ENCODE data around the gene CAMK2G. TPM values are rescaled to one million over a fixed set of nuclear protein-coding genes. Genes with fewer than 3 reads are reported as not detected.

The CAMK2G gene
- total RNA-seq, 2 experiments from 2014 or later, result 34.4 to 38.4 TPM

GRCh38 chr10:73867126-73867807 is 7.1 kb downstream of the CAMK2G start:
- POLR2A ChIA-PET, result interaction anchor here (0.9 to 6.6 kb wide), 4 partner anchors 7 to 96 kb away, joined by 3 to 51 read pairs (median 4); partner anchors contain the start of gene CAMK2G
- no peak for TF ChIP-seq CTCF (IDR thresholded peaks at IDR 0.05)
- Histone ChIP-seq H3K4me1 (ENCODE audit: insufficient read depth, low read length) (peaks cover 96% of the 10 kb centered on the region), H3K4me3 (ENCODE audit: low read length) (no peak overlapping the region), H3K36me3 (ENCODE audit: insufficient read depth, low read length) (peaks cover 64% of the 10 kb centered on the region), H3K9me3 (ENCODE audit: control insufficient read depth in 1 of 2, insufficient read depth in 1 of 2, low read length in 2 of 2) (no peaks in the 10 kb centered on the region), H3K27ac (ENCODE audit: low read depth in 1 of 2, low read length in 2 of 2) (peak overlapping the region; percentile 65 to 70), H3K27me3 (ENCODE audit: control insufficient read depth in 1 of 2, insufficient read depth in 2 of 2, low read length in 2 of 2) (no peaks in the 10 kb centered on the region)
- ATAC-seq (ENCODE audit: poor library complexity) (no peak), DNase-seq (no peak)
- Mint-ChIP-seq H3K4me1 (ENCODE audit: low read depth) (peaks cover 100% of the 10 kb centered on the region), H3K27me3 (no peaks in the 10 kb centered on the region), H3K4me3 (no peak overlapping the region), H3K27ac (peak overlapping the region; percentile 94), H3K36me3 (ENCODE audit: low read depth) (peaks cover 69% of the 10 kb centered on the region), H3K9me3 (no peaks in the 10 kb centered on the region)
- intact Hi-C loops (cut with DNase I, micrococcal nuclease), result no loop called here
- CTCF ChIA-PET, result interaction anchor here (1.5 to 3.6 kb wide), 2 partner anchors 12 to 24 kb away, joined by 3 to 22 read pairs; no protein-coding TSS in a partner anchor

GRCh38 chr10:73866621-73867020 is 7.7 kb downstream of the CAMK2G start:
- Mint-ChIP-seq H3K4me3 (peak overlapping the region; percentile 71), H3K27ac (peak overlapping the region; percentile 94), H3K4me1 (ENCODE audit: low read depth) (peaks cover 99% of the 10 kb centered on the region), H3K36me3 (ENCODE audit: low read depth) (peaks cover 66% of the 10 kb centered on the region), H3K27me3 (no peaks in the 10 kb centered on the region), H3K9me3 (no peaks in the 10 kb centered on the region)
- no peaks in the 10 kb centered on the region for H3K27me3 ChIP-seq (ENCODE audit: control insufficient read depth in 1 of 2, insufficient read depth in 2 of 2, low read length in 2 of 2)
- ChIA-PET CTCF (interaction anchor here (1.4 to 3.6 kb wide), 3 partner anchors 13 to 25 kb away, joined by 3 to 22 read pairs (median 5); no protein-coding TSS in a partner anchor), POLR2A (interaction anchor here (0.5 to 6.6 kb wide), 7 partner anchors 8 to 178 kb away, joined by 3 to 51 read pairs (median 3); partner anchors contain the start of gene CAMK2G)
- H3K4me3 ChIP-seq (ENCODE audit: low read length), result no peak overlapping the region
- H3K36me3 ChIP-seq (ENCODE audit: insufficient read depth, low read length), result peaks cover 61% of the 10 kb centered on the region
- intact Hi-C loops (cut with DNase I, micrococcal nuclease), result no loop called here
- peaks cover 96% of the 10 kb centered on the region for H3K4me1 ChIP-seq (ENCODE audit: insufficient read depth, low read length)
- DNase-seq (no peak), ATAC-seq (ENCODE audit: poor library complexity) (no peak)
- no peaks in the 10 kb centered on the region for H3K9me3 ChIP-seq (ENCODE audit: control insufficient read depth in 1 of 2, insufficient read depth in 1 of 2, low read length in 2 of 2)
- TF ChIP-seq CTCF (IDR thresholded peaks at IDR 0.05), result no peak
- peak overlapping the region; percentile 65 to 70 for H3K27ac ChIP-seq (ENCODE audit: low read depth in 1 of 2, low read length in 2 of 2)

GRCh38 chr10:73865459-73866442 is 8.6 kb downstream of the CAMK2G start:
- H3K27ac Mint-ChIP-seq, result peak overlapping the region; percentile 94
- no peaks in the 10 kb centered on the region for H3K9me3 Mint-ChIP-seq
- Histone ChIP-seq H3K4me3 (ENCODE audit: low read length) (peak overlapping the region; percentile 50), H3K27ac (ENCODE audit: low read depth in 1 of 2, low read length in 2 of 2) (peak overlapping the region; percentile 70 to 76), H3K36me3 (ENCODE audit: insufficient read depth, low read length) (peaks cover 57% of the 10 kb centered on the region), H3K9me3 (ENCODE audit: control insufficient read depth in 1 of 2, insufficient read depth in 1 of 2, low read length in 2 of 2) (no peaks in the 10 kb centered on the region), H3K4me1 (ENCODE audit: insufficient read depth, low read length) (peaks cover 94% of the 10 kb centered on the region), H3K27me3 (ENCODE audit: control insufficient read depth in 1 of 2, insufficient read depth in 2 of 2, low read length in 2 of 2) (no peaks in the 10 kb centered on the region)
- H3K27me3 Mint-ChIP-seq, result no peaks in the 10 kb centered on the region
- DNase-seq (peak in 13 of 14 experiments; percentile 17 to 83 (median 59)), ATAC-seq (ENCODE audit: poor library complexity) (peak; percentile 87)
- peak overlapping the region; percentile 89 for H3K4me3 Mint-ChIP-seq
- TF ChIP-seq CTCF (IDR thresholded peaks at IDR 0.05), result no peak
- intact Hi-C loops (cut with DNase I, micrococcal nuclease), result no loop called here
- peaks cover 96% of the 10 kb centered on the region for H3K4me1 Mint-ChIP-seq (ENCODE audit: low read depth)
- H3K36me3 Mint-ChIP-seq (ENCODE audit: low read depth), result peaks cover 65% of the 10 kb centered on the region
- CTCF ChIA-PET, result interaction anchor here (0.8 to 3.6 kb wide), 6 partner anchors 14 to 92 kb away, joined by 3 to 22 read pairs (median 4); no protein-coding TSS in a partner anchor
- POLR2A ChIA-PET, result interaction anchor here (0.5 to 6.6 kb wide), 8 partner anchors 9 to 178 kb away, joined by 3 to 51 read pairs (median 4); partner anchors contain the start of gene CAMK2G

Data from CD4-positive, alpha-beta T cell (primary cell).